Measurements from ENCODE around the gene DENND2A.
"Not testable (repeated sequence)": the region's sequence is repeated elsewhere in the genome, so short reads cannot be mapped to it uniquely, and the experiment has no call there.

Gene DENND2A

DNA sequence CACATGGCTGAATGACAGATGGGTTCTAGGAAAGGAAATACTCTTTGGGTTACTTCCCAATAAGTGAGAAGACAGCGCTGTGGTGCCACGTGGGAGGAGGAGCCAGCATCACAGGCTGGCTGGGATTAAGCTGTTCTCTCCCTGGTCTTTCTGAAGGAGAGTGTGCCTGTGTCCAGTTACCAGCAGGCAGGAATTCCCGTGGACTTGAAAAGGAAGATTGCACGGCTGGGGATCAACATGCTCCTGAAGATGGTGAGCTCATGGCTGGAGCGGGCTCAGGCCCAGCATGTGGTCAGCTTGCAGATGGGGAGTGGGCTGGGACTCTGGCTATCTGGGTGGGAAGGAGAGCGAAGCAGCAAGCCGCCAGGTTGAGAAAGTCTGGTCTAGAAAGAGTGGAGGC is 40.3 kb upstream of the DENND2A start:
- DNase-seq (ENCODE audit: insufficient read length, low spot score) = no peak
- TF ChIP-seq TAF1 (IDR thresholded peaks at IDR 0.05; ENCODE audit: low read depth, low read length) (no peak), PAX5 (IDR thresholded peaks at IDR 0.05; ENCODE audit: insufficient read depth, low read length, severe bottlenecking) (no peak), POLR2AphosphoS5 (IDR thresholded peaks at IDR 0.05; ENCODE audit: low read depth, low read length) (no peak), POU2F2 (IDR thresholded peaks at IDR 0.05; ENCODE audit: low read depth, low read length) (no peak), POLR2A (IDR thresholded peaks at IDR 0.05; ENCODE audit: low read depth, low read length) (no peak), SPI1 (IDR thresholded peaks at IDR 0.05; ENCODE audit: low read depth, low read length) (no peak)
- FAIRE-seq = no peak

- no peak for DNase-seq (ENCODE audit: insufficient read length, low spot score)
- TF ChIP-seq TAF1 (IDR thresholded peaks at IDR 0.05; ENCODE audit: low read depth, low read length) (no peak), SPI1 (IDR thresholded peaks at IDR 0.05; ENCODE audit: low read depth, low read length) (no peak)
- no peak for FAIRE-seq
These were observed 38.6 kb upstream of the DENND2A start for GRCh38 chr7:140679186-140679585.

DNA sequence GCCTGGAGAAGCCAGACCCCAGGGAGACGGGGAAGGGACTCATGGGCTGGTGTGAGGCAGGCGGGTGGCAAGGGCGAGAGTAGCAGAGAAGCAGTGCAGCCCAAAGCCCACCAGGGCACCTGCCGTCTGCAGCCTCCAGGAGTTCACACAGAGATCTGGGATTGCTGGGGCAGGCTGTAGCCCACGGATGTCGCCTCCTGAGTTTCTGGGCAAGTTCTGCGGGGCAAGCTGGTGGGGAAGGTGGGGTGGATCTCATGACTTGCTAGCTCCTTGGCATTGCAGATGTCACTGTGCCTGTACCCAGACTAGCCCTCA is 38.2 kb upstream of the DENND2A start:
- DNase-seq (ENCODE audit: insufficient read length, low spot score) (no peak), FAIRE-seq (no peak)
- no peak for TF ChIP-seq SPI1 (IDR thresholded peaks at IDR 0.05; ENCODE audit: low read depth, low read length)
- no peak for TF ChIP-seq PAX5 (IDR thresholded peaks at IDR 0.05; ENCODE audit: insufficient read depth, low read length, severe bottlenecking)
- TF ChIP-seq POU2F2 (IDR thresholded peaks at IDR 0.05; ENCODE audit: low read depth, low read length) = no peak
- no peak for TF ChIP-seq POLR2AphosphoS5 (IDR thresholded peaks at IDR 0.05; ENCODE audit: low read depth, low read length)
- no peak for TF ChIP-seq TAF1 (IDR thresholded peaks at IDR 0.05; ENCODE audit: low read depth, low read length)
- TF ChIP-seq POLR2A (IDR thresholded peaks at IDR 0.05; ENCODE audit: low read depth, low read length) = no peak

- FAIRE-seq = no peak
- no peak for DNase-seq (ENCODE audit: insufficient read length, low spot score)
- TF ChIP-seq POLR2AphosphoS5 (IDR thresholded peaks at IDR 0.05; ENCODE audit: low read depth, low read length) (no peak), SPI1 (IDR thresholded peaks at IDR 0.05; ENCODE audit: low read depth, low read length) (no peak), POLR2A (IDR thresholded peaks at IDR 0.05; ENCODE audit: low read depth, low read length) (no peak), TAF1 (IDR thresholded peaks at IDR 0.05; ENCODE audit: low read depth, low read length) (no peak), POU2F2 (IDR thresholded peaks at IDR 0.05; ENCODE audit: low read depth, low read length) (no peak), PAX5 (IDR thresholded peaks at IDR 0.05; ENCODE audit: insufficient read depth, low read length, severe bottlenecking) (no peak)
These were observed 37.6 kb upstream of the DENND2A start for GRCh38 chr7:140678081-140678815.

DNA sequence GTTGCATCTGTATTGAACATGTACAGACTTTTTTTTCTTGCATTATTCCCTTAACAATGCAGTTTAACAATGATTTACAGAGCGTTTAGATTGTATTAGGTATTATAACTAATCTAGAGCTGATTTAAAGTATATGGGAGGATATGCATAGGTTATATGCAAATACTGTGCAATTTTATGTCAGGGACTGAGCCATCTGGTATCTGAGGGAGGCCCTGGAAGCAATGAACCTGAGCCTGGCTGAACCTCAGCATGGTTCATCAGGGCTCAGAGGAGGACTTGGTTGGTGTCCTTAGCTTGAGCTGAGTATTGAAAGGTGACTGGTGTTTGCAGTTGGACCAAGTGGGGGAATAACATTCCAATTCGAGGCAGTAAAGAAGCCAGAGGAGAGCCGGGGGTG is 36.9 kb upstream of the DENND2A start:
- no peak for FAIRE-seq
- DNase-seq (ENCODE audit: insufficient read length, low spot score) = no peak
- TF ChIP-seq POU2F2 (IDR thresholded peaks at IDR 0.05; ENCODE audit: low read depth, low read length) = peak; percentile 26; the same call in 1 of the 2 replicates
- TF ChIP-seq TAF1 (IDR thresholded peaks at IDR 0.05; ENCODE audit: low read depth, low read length) = no peak

DNA sequence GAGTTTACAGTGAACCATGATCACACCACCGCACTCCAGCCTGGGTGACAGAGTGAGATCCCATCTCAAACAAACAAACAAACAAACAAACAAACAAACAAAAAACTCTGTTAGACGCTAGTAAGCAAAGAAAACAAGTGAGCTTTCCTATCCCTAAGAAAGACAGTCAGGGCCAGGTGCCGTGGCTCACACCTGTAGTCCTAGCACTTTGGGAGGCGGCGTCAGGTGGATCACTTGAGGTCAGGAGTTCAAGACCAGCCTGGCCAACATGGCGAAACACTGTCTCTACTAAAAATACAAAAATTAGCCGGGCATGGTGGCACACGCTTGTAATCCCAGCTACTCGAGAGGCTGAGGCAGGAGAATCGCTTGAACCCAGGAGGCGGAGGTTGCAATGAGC is 36.3 kb upstream of the DENND2A start:
- DNase-seq (ENCODE audit: insufficient read length, low spot score); FAIRE-seq: not testable (repeated sequence)

DNA sequence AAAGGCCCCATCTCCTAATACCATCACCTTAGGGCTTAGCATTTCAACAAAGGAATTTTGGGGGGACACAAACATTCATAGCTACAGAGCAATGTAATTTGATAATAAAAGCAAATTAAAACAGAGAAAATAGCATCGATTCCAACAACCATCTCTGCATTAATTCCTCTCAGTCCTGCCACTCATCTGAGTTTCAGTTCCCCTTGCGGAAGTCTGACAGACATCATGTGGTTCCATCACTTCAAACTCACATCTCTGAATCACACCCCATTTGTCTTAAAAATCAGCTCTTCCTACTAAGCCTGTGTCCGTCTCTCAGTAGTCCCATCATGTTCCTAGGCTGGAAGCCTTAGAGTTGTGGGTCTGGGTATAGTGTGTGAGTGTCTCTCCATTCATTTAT is 35.7 kb upstream of the DENND2A start:
- DNase-seq (ENCODE audit: insufficient read length, low spot score) (peak; percentile 48), FAIRE-seq (peak; percentile 97)
- TF ChIP-seq TAF1 (IDR thresholded peaks at IDR 0.05; ENCODE audit: low read depth, low read length) (no peak), PAX5 (IDR thresholded peaks at IDR 0.05; ENCODE audit: insufficient read depth, low read length, severe bottlenecking) (no peak), POLR2A (IDR thresholded peaks at IDR 0.05; ENCODE audit: low read depth, low read length) (no peak), POLR2AphosphoS5 (IDR thresholded peaks at IDR 0.05; ENCODE audit: low read depth, low read length) (no peak), POU2F2 (IDR thresholded peaks at IDR 0.05; ENCODE audit: low read depth, low read length) (no peak), SPI1 (IDR thresholded peaks at IDR 0.05; ENCODE audit: low read depth, low read length) (peak; percentile 100)

GRCh38 chr7:140675726-140676125 is 35.1 kb upstream of the DENND2A start:
- no peak for TF ChIP-seq POLR2A (IDR thresholded peaks at IDR 0.05; ENCODE audit: low read depth, low read length)
- no peak for TF ChIP-seq TAF1 (IDR thresholded peaks at IDR 0.05; ENCODE audit: low read depth, low read length)
- TF ChIP-seq SPI1 (IDR thresholded peaks at IDR 0.05; ENCODE audit: low read depth, low read length) = no peak
- TF ChIP-seq POU2F2 (IDR thresholded peaks at IDR 0.05; ENCODE audit: low read depth, low read length) = no peak
- no peak for TF ChIP-seq PAX5 (IDR thresholded peaks at IDR 0.05; ENCODE audit: insufficient read depth, low read length, severe bottlenecking)
- no peak for TF ChIP-seq POLR2AphosphoS5 (IDR thresholded peaks at IDR 0.05; ENCODE audit: low read depth, low read length)
- FAIRE-seq (no peak), DNase-seq (ENCODE audit: insufficient read length, low spot score) (no peak)

DNA sequence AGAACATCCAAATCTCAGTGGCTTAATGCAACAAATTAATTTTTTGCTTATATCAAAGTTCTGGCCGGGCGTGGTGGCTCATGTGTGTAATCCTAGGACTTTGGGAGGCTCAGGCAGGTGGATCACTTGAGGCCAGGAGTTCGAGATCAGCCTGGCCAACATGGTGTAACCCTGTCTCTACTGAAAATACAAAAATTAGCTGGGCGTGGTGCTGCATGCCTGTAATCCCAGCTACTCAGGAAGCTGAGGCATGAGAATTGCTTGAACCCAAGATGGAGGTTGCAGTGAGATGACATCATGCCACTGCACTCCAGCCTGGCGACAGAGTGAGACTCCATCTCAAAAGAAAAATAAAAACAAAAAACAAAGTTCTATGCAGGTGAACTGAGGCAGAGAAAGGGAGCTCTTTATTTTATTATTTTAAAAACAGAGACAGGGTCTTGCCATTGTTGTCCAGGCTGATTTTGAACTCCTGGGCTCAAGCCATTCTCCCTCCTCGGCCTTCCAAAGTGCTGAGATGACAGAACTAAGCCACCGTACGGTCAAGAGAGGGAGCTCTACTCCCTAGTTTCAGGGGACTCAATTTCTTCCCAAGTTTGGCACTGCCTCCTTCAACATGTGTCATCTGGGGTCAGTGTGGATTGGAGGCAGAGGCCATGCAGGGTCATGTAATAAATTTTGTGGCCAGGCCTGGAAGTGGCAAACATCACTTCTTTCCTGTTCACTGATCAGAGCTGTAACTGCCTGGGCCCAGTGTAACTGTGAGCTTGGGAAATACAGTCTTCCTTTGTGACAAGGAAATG is 34.5 kb upstream of the DENND2A start:
- FAIRE-seq (peak; percentile 87), DNase-seq (ENCODE audit: insufficient read length, low spot score) (no peak)
- no peak for TF ChIP-seq POLR2AphosphoS5 (IDR thresholded peaks at IDR 0.05; ENCODE audit: low read depth, low read length)
- TF ChIP-seq SPI1 (IDR thresholded peaks at IDR 0.05; ENCODE audit: low read depth, low read length) = no peak
- TF ChIP-seq PAX5 (IDR thresholded peaks at IDR 0.05; ENCODE audit: insufficient read depth, low read length, severe bottlenecking) = no peak
- no peak for TF ChIP-seq TAF1 (IDR thresholded peaks at IDR 0.05; ENCODE audit: low read depth, low read length)
- no peak for TF ChIP-seq POU2F2 (IDR thresholded peaks at IDR 0.05; ENCODE audit: low read depth, low read length)
- no peak for TF ChIP-seq POLR2A (IDR thresholded peaks at IDR 0.05; ENCODE audit: low read depth, low read length)

GRCh38 chr7:140674356-140674800 is 33.8 kb upstream of the DENND2A start:
- TF ChIP-seq PAX5 (IDR thresholded peaks at IDR 0.05; ENCODE audit: insufficient read depth, low read length, severe bottlenecking) = no peak
- TF ChIP-seq SPI1 (IDR thresholded peaks at IDR 0.05; ENCODE audit: low read depth, low read length) = peak; percentile 83
- DNase-seq (ENCODE audit: insufficient read length, low spot score) (no peak), FAIRE-seq (peak; percentile 91)
